Hematopoietic multipotent progenitor cell treated with erythropoietin and hydrocortisone succinate and interleukin-3 and kit ligand, for 15 days (in vitro differentiated cells): ENCODE measurements around the gene DEK.
"Not testable (repeated sequence)": the region's sequence is repeated elsewhere in the genome, so short reads cannot be mapped to it uniquely, and the experiment has no call there.

Source experiments
- DNase-seq: peaks from one replicate; pipeline ENCODE4 v3.0.0-alpha.2; 2015; ENCODE audit warnings: low spot score

The DEK gene

GRCh38 chr6:18192026-18192425, 72.3 kb downstream of the DEK start:
- DNase-seq: no peak

- DNase-seq: no peak
Observed at GRCh38 chr6:18189196-18189595, 75.1 kb downstream of the DEK start.

GRCh38 chr6:18187701-18188100, 76.6 kb downstream of the DEK start:
- DNase-seq: no peak

GRCh38 chr6:18186540-18187250, 77.6 kb downstream of the DEK start:
- DNase-seq: no peak

- no peak for DNase-seq
Observed at GRCh38 chr6:18186033-18186432, 78.3 kb downstream of the DEK start.

- no peak for DNase-seq
Observed at GRCh38 chr6:18185624-18186023, 78.7 kb downstream of the DEK start.

GRCh38 chr6:18183766-18184165, 80.6 kb downstream of the DEK start:
- DNase-seq: no peak

- DNase-seq: no peak
Observed at GRCh38 chr6:18182568-18182967, 81.8 kb downstream of the DEK start.

GRCh38 chr6:18179770-18180356, 84.5 kb downstream of the DEK start:
- no peak for DNase-seq

GRCh38 chr6:18178960-18179615, 85.2 kb downstream of the DEK start:
- no peak for DNase-seq

- no peak for DNase-seq
Observed at GRCh38 chr6:18177286-18177965, 86.9 kb downstream of the DEK start.

- DNase-seq: not testable (repeated sequence)
Observed at GRCh38 chr6:18176198-18176597, 88.1 kb downstream of the DEK start.
